ENCODE results near the gene GDI1.

GRCh38 chrX:154488336-154489075 lies 51.6 kb downstream of the GDI1 start:
- TF ChIP-seq POLR2A (IDR thresholded peaks at IDR 0.05) (no peak), CTCF (IDR thresholded peaks at IDR 0.05) (no peak)

Data from Peyer's patch (tissue), 4 donors.